K562 (cell line): ENCODE measurements around the gene DYNC1I1.

Experiments used
- CBX2 ChIP-seq: fragments of 200-600 bp; sonication (generic); IDR thresholded peaks from one replicate; pipeline ENCODE4 v1.6.1; 2012; ENCODE audit warnings: mild to moderate bottlenecking, low read length, inconsistent platforms; ENCODE audit not compliant: insufficient read depth, poor library complexity, severe bottlenecking
- ESRRA ChIP-seq: fragments of 450-650 bp; IDR thresholded peaks from 2 replicates; pipeline ENCODE4 v1.6.1; 2014; ENCODE audit warnings: low read depth, mild to moderate bottlenecking, moderate library complexity, borderline replicate concordance
- GTF2B ChIP-seq: IDR thresholded peaks from 2 replicates; pipeline ENCODE4 v1.6.1; 2011; ENCODE audit not compliant: insufficient read length; ENCODE audit errors: extremely low read depth
- ID3 ChIP-seq, 2 experiments: fragments of 250-450 bp in 1 of 2; fragments of 450-650 bp in 1 of 2; sonication (Bioruptor Pico) in 1 of 2; IDR thresholded peaks; 2 replicates each; pipeline versions ENCODE4 v1.6.1 to v1.8.0; 2016 to 2021; ENCODE audit warnings: mild to moderate bottlenecking in 2 of 2, moderate library complexity in 2 of 2, missing compliant biosample characterization in 1 of 2, missing genetic modification characterization in 1 of 2
- JUN ChIP-seq, 2 experiments: sonication (generic) in 1 of 2; formaldehyde crosslinking in 1 of 2; IDR thresholded peaks; 2 replicates each; pipeline versions ENCODE4 v1.6.1 to v1.8.0; 2012 to 2022; ENCODE audit warnings: borderline replicate concordance in 2 of 2, mild to moderate bottlenecking in 2 of 2, improper control_type of control experiment in 1 of 2, low read depth in 1 of 2, low read length in 1 of 2, missing genetic modification reagents in 1 of 2
- MTA2 ChIP-seq: fragments of 450-650 bp; IDR thresholded peaks from 2 replicates; pipeline ENCODE4 v1.6.1; 2016; ENCODE audit warnings: low read depth
- RBFOX2 ChIP-seq: fragments of 200-400 bp; formaldehyde crosslinking; IDR thresholded peaks from 2 replicates; pipeline ENCODE4 v1.6.1; 2017; ENCODE audit warnings: low read depth, mild to moderate bottlenecking, low read length, moderate library complexity
- RHOXF2B ChIP-seq: fragments of 250-450 bp; sonication (Bioruptor Pico); conservative IDR thresholded peaks from 2 replicates; pipeline ENCODE4 v1.5.1; 2021
- SPI1 ChIP-seq: IDR thresholded peaks from 2 replicates; pipeline ENCODE4 v1.6.1; 2011; ENCODE audit warnings: low read depth, low read length, control low read depth, borderline replicate concordance
- ZBTB11 ChIP-seq, 3 experiments: fragments of 200-800 bp in 1 of 3; fragments of 250-450 bp in 1 of 3; fragments of 450-650 bp in 1 of 3; sonication (Bioruptor Pico) in 1 of 3; sonication (Bioruptor generic) in 1 of 3; formaldehyde crosslinking in 1 of 3; IDR thresholded peaks; 2 replicates each; pipeline versions ENCODE4 v1.6.1 to v1.8.0; 2016 to 2022; ENCODE audit warnings: mild to moderate bottlenecking in 2 of 3, missing genetic modification characterization in 2 of 3, missing compliant biosample characterization in 1 of 3, moderate library complexity in 1 of 3
- ZNF232 ChIP-seq: sonication (generic); formaldehyde crosslinking; IDR thresholded peaks from 2 replicates; pipeline ENCODE4 v1.8.0; 2022; ENCODE audit warnings: mild to moderate bottlenecking, missing genetic modification reagents
- TF ChIP-seq, protein P1 (sequence below): sonication (generic); formaldehyde crosslinking; IDR thresholded peaks from 2 replicates; pipeline ENCODE4 v1.9.0; 2022; ENCODE audit warnings: mild to moderate bottlenecking, missing genetic modification reagents
- TF ChIP-seq, protein P2 (sequence below), 3 experiments: IDR thresholded peaks in 2 of 3; conservative IDR thresholded peaks in 1 of 3; 2 replicates each; pipeline ENCODE4 v1.5.1; 2011 to 2012; ENCODE audit warnings: low read length in 3 of 3, mild to moderate bottlenecking in 3 of 3, control low read depth in 2 of 3, improper control_type of control experiment in 1 of 3, inconsistent platforms in 1 of 3, low read depth in 1 of 3, mixed read lengths in 1 of 3, moderate library complexity in 1 of 3; ENCODE audit not compliant: insufficient read depth in 2 of 3

DNA sequence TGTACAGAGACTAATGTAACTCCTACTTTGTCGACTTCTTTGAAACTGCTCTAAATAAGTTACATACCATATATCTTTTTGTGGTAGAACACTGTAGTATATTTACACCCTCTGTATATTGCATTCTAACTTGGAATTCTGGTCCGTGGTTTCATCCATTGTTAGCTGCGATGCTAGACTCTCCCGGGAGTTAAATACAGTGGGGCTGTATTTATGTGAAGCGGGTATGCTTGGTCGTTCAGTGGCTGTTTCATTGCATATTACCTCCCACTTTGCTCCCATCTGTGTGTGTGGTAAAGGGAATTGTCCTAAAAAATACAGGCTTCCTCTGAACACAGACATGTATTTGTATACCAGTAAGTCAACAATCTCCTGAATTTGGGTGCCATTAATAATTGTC, 318.4 kb downstream of the DYNC1I1 start:
- TF ChIP-seq SPI1: no peak
- TF ChIP-seq MTA2: no peak
- TF ChIP-seq RBFOX2: no peak
- TF ChIP-seq, protein P1, sequence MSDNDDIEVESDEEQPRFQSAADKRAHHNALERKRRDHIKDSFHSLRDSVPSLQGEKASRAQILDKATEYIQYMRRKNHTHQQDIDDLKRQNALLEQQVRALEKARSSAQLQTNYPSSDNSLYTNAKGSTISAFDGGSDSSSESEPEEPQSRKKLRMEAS (CRISPR knock-in tag): no peak
- no peak for TF ChIP-seq GTF2B
- TF ChIP-seq ZNF232 (CRISPR knock-in tag): no peak
- TF ChIP-seq ID3 (CRISPR knock-in tag; IDR thresholded peaks at IDR 0.05): no peak
- no peak for TF ChIP-seq ID3 (tag; IDR thresholded peaks at IDR 0.05)
- TF ChIP-seq, protein P2, sequence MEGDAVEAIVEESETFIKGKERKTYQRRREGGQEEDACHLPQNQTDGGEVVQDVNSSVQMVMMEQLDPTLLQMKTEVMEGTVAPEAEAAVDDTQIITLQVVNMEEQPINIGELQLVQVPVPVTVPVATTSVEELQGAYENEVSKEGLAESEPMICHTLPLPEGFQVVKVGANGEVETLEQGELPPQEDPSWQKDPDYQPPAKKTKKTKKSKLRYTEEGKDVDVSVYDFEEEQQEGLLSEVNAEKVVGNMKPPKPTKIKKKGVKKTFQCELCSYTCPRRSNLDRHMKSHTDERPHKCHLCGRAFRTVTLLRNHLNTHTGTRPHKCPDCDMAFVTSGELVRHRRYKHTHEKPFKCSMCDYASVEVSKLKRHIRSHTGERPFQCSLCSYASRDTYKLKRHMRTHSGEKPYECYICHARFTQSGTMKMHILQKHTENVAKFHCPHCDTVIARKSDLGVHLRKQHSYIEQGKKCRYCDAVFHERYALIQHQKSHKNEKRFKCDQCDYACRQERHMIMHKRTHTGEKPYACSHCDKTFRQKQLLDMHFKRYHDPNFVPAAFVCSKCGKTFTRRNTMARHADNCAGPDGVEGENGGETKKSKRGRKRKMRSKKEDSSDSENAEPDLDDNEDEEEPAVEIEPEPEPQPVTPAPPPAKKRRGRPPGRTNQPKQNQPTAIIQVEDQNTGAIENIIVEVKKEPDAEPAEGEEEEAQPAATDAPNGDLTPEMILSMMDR (IDR thresholded peaks at IDR 0.05 in 2 of 3, conservative IDR thresholded peaks at IDR 0.05 in 1 of 3; ENCODE audit: insufficient read depth in 2 of 3, low read depth in 1 of 3, low read length in 3 of 3): no peak
- no peak for TF ChIP-seq ESRRA
- TF ChIP-seq JUN (IDR thresholded peaks at IDR 0.05; ENCODE audit: borderline replicate concordance, low read depth, low read length): no peak
- TF ChIP-seq JUN (CRISPR knock-in tag; IDR thresholded peaks at IDR 0.05; ENCODE audit: borderline replicate concordance): no peak
- TF ChIP-seq RHOXF2B: no peak
- no peak for TF ChIP-seq CBX2
- TF ChIP-seq ZBTB11 (CRISPR knock-in tag; IDR thresholded peaks at IDR 0.05): no peak
